Suprapubic skin (tissue), 4 donors: ENCODE data around the gene MINK1.

ENCODE experiments used
- CTCF ChIP-seq, 2 donors: fragments of 200-600 bp in 1 of 2; fragments of 450-650 bp in 1 of 2; sonication (generic) in 1 of 2; IDR thresholded peaks; one replicate each; pipeline ENCODE4 v1.5.1; 2016 to 2019; ENCODE audit warnings: antibody characterized with exemption in 2 of 2, mild to moderate bottlenecking in 1 of 2, moderate library complexity in 1 of 2
- POLR2A ChIP-seq, 2 donors: fragments of 450-650 bp; IDR thresholded peaks; one replicate each; pipeline ENCODE4 v1.6.1; 2017; ENCODE audit warnings: antibody characterized with exemption in 2 of 2, mild to moderate bottlenecking in 2 of 2, moderate library complexity in 2 of 2
- POLR2AphosphoS5 ChIP-seq, 3 donors: sonication (generic); formaldehyde crosslinking; IDR thresholded peaks; one replicate each; pipeline ENCODE4 v1.6.1; 2017; ENCODE audit warnings: antibody characterized with exemption in 3 of 3

GRCh38 chr17:4818276-4818675 lies 14.9 kb upstream of the MINK1 start:
- TF ChIP-seq CTCF (IDR thresholded peaks at IDR 0.05) (no peak), POLR2A (IDR thresholded peaks at IDR 0.05) (no peak), POLR2AphosphoS5 (IDR thresholded peaks at IDR 0.05) (no peak)
